ENCODE results near the gene ABCC5.

DNA sequence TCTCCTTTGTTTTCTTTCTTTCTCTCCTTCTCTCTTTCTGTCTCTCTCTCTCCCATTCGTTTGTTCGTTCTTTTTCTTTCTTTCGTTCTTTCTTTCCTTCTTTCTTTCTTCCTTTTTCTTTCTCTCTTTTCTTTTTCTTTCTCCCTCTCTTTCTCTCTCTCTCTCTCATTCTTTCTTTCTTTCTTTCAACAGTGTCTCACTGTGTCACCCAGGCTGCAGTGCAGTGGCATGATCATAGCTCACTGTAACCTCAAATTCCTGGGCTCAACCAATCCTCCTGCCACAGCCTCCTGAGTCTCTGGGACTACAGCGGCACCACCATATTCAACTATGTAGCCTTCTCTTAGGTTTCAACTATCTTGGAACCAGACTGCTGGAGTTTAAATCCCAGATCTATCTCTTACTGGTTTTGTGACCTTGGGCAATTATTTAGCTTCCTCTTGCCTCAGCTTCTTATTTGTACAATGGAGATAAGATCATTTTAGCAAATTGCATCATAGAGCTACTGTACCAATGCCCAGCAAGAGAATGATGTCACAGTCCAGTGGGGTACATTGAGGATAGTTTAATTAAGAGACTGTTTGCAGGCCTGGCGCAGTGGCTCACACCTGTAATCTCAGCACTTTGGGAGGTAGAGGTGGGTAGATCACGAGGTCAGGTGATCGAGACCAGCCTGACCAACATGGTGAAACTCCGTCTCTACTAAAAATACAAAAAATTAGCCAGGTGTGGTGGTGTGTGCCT is 105.7 kb downstream of the ABCC5 start:
- TF ChIP-seq, protein P1, sequence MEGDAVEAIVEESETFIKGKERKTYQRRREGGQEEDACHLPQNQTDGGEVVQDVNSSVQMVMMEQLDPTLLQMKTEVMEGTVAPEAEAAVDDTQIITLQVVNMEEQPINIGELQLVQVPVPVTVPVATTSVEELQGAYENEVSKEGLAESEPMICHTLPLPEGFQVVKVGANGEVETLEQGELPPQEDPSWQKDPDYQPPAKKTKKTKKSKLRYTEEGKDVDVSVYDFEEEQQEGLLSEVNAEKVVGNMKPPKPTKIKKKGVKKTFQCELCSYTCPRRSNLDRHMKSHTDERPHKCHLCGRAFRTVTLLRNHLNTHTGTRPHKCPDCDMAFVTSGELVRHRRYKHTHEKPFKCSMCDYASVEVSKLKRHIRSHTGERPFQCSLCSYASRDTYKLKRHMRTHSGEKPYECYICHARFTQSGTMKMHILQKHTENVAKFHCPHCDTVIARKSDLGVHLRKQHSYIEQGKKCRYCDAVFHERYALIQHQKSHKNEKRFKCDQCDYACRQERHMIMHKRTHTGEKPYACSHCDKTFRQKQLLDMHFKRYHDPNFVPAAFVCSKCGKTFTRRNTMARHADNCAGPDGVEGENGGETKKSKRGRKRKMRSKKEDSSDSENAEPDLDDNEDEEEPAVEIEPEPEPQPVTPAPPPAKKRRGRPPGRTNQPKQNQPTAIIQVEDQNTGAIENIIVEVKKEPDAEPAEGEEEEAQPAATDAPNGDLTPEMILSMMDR (IDR thresholded peaks at IDR 0.05): no peak
- no peak for TF ChIP-seq POLR2A (IDR thresholded peaks at IDR 0.05)
